Rectal smooth muscle tissue (tissue), 1 donor: Measurements from ENCODE around the gene INTS6.

Experiments
- H3K27ac ChIP-seq: one replicate; pipeline ENCODE4 v1.7.0; 2013; ENCODE audit warnings: low read depth, low read length, inconsistent platforms
- H3K27me3 ChIP-seq: one replicate; pipeline ENCODE4 v1.7.0; 2013; ENCODE audit warnings: low read length; ENCODE audit not compliant: control insufficient read depth, insufficient read depth
- H3K36me3 ChIP-seq: one replicate; pipeline ENCODE4 v1.7.0; 2013; ENCODE audit warnings: low read length; ENCODE audit not compliant: control insufficient read depth, insufficient read depth
- H3K4me1 ChIP-seq: one replicate; pipeline ENCODE4 v1.7.0; 2013; ENCODE audit warnings: low read length; ENCODE audit not compliant: control insufficient read depth, insufficient read depth
- H3K4me3 ChIP-seq: one replicate; pipeline ENCODE4 v1.7.0; 2013; ENCODE audit warnings: low read length
- H3K9ac ChIP-seq: one replicate; pipeline ENCODE4 v1.7.0; 2013; ENCODE audit warnings: low read length

The INTS6 gene

GRCh38 chr13:51478418-51479198 lies 25.8 kb upstream of the INTS6 start:
- H3K36me3 ChIP-seq, result no peaks in the 10 kb centered on the region
- H3K27ac ChIP-seq, result no peak overlapping the region
- no peaks in the 10 kb centered on the region for H3K27me3 ChIP-seq
- H3K4me3 ChIP-seq, result no peak overlapping the region
- no peaks in the 10 kb centered on the region for H3K4me1 ChIP-seq
- no peak overlapping the region for H3K9ac ChIP-seq

- H3K27ac ChIP-seq, result no peak overlapping the region
These were observed 25.0 kb upstream of the INTS6 start for GRCh38 chr13:51477653-51478324.

DNA sequence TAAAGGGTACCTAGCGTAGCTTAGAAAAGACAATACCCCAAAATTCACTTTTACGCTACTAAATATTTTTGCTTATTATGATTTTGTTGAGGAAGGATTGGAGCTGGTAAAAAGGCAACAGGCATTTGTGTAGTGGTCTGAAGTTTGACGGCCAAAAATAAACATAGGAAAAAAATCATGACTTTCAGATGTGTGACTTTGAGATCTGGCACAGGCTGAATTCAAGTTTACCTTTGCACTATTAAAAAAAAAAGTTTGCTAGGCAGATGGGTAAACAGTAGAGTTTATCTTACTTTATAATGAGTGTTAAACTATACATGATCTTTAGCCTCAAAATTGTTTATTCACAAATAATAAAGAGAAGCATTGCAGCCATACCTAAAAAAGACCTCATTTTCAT lies 24.3 kb upstream of the INTS6 start:
- no peak overlapping the region for H3K4me3 ChIP-seq
- no peak overlapping the region for H3K9ac ChIP-seq
- no peak overlapping the region for H3K27ac ChIP-seq
- H3K36me3 ChIP-seq, result no peaks in the 10 kb centered on the region
- H3K27me3 ChIP-seq, result no peaks in the 10 kb centered on the region
- H3K4me1 ChIP-seq, result no peaks in the 10 kb centered on the region

More at GRCh38 chr13:51477653-51478324, 25.0 kb upstream of the INTS6 start:
- Histone ChIP-seq H3K4me1 (no peaks in the 10 kb centered on the region), H3K4me3 (no peak overlapping the region), H3K9ac (no peak overlapping the region), H3K27me3 (no peaks in the 10 kb centered on the region), H3K36me3 (no peaks in the 10 kb centered on the region)

- no peak overlapping the region for H3K4me3 ChIP-seq
- H3K9ac ChIP-seq, result no peak overlapping the region
- H3K27me3 ChIP-seq, result no peaks in the 10 kb centered on the region
- H3K4me1 ChIP-seq, result no peaks in the 10 kb centered on the region
- H3K27ac ChIP-seq, result no peak overlapping the region
- H3K36me3 ChIP-seq, result no peaks in the 10 kb centered on the region
These were observed 23.1 kb upstream of the INTS6 start for GRCh38 chr13:51475727-51476501.

- Histone ChIP-seq H3K36me3 (no peaks in the 10 kb centered on the region), H3K27ac (no peak overlapping the region), H3K27me3 (no peaks in the 10 kb centered on the region), H3K9ac (no peak overlapping the region), H3K4me3 (no peak overlapping the region), H3K4me1 (no peaks in the 10 kb centered on the region)
These were observed 17.0 kb upstream of the INTS6 start for GRCh38 chr13:51469790-51470189.

DNA sequence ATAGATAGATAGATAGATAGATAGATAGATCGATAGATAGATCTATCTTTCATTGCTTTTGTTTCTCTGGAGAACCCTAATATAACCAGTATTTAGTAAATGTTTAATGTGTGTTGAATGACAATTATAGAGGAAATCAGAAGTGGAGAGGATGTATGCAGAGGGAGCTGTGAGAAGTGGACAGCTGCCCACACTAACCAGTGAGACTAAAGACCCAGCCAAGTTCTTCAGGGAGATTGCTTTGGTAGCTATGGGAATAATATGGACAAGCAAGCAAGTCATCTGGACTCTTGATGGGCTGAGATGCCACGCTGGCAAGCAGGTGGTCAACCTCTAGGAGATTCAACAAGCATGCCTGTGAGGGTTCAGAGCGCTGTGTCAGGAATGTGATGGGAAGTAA lies 14.9 kb upstream of the INTS6 start:
- Histone ChIP-seq H3K4me1 (no peaks in the 10 kb centered on the region), H3K4me3 (no peak overlapping the region), H3K36me3 (no peaks in the 10 kb centered on the region), H3K9ac (no peak overlapping the region), H3K27me3 (no peaks in the 10 kb centered on the region), H3K27ac (no peak overlapping the region)

DNA sequence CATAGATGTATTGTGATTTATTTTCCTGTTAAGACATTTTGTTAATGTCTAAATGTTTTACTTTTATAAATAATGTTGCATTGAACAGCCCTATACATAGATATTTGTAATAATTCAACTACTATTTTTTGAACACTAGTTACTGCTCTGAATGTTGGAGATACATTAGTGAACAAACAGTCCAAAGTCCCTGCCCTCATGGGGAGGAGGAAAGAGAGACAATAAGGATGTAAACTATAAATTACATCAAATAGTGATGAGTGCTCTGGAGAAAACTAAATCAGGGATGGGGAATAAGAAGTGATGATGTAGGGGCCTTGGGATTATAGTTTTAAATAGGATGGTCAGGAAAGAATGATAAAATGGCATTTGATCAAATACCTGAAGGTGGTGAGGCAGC lies 12.3 kb upstream of the INTS6 start:
- Histone ChIP-seq H3K27ac (no peak overlapping the region), H3K4me3 (no peak overlapping the region), H3K4me1 (no peaks in the 10 kb centered on the region), H3K9ac (no peak overlapping the region), H3K27me3 (no peaks in the 10 kb centered on the region), H3K36me3 (no peaks in the 10 kb centered on the region)

- H3K9ac ChIP-seq, result no peak overlapping the region
- H3K4me3 ChIP-seq, result no peak overlapping the region
- H3K36me3 ChIP-seq, result no peaks in the 10 kb centered on the region
- no peaks in the 10 kb centered on the region for H3K27me3 ChIP-seq
- H3K4me1 ChIP-seq, result peaks cover 4% of the 10 kb centered on the region
- no peak overlapping the region for H3K27ac ChIP-seq
These were observed 4.4 kb upstream of the INTS6 start for GRCh38 chr13:51457086-51457815.

DNA sequence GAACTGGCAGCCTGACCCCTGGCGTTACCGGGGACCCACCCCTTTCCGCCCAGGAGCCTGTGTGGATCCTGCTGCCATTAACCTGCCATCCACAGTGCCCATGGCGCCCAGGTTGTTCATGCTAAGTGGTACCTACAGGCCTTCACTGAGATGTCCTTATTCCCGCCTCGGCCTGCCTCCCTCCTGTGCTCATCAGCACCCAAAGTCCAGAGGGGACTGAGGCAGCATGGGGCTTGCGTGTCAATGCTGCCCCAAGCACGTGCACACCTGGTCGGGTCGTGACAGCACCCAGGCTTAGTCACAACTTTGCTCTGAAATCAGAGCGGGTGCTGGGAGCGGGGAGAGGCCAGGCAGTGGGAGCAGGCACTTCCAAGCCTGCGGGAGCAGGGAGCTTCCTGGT lies 3.7 kb upstream of the INTS6 start:
- Histone ChIP-seq H3K4me1 (peaks cover 4% of the 10 kb centered on the region), H3K27me3 (no peaks in the 10 kb centered on the region), H3K9ac (no peak overlapping the region), H3K4me3 (no peak overlapping the region), H3K27ac (no peak overlapping the region), H3K36me3 (no peaks in the 10 kb centered on the region)

DNA sequence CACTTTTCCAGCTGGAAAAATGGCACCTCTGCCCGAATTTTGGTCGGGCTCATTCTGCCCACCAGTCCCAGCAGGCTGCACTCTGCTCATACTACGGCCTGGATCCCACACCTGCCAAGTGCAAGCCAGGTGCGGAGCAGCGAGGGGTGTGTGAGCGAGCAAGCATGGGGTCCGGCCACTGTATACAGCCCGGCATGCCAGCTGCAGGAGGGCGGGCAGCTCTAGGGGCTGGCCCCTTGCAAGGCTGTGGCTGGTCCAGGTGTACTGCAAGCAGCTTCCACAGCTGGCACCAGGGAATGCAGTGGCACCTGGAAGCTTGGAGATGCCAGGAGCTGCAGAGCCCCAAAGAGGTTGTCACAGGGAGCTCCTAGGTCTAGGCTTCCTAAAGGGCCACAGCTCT lies 2.7 kb upstream of the INTS6 start:
- Histone ChIP-seq H3K4me1 (peaks cover 9% of the 10 kb centered on the region), H3K4me3 (no peak overlapping the region), H3K27ac (no peak overlapping the region)

DNA sequence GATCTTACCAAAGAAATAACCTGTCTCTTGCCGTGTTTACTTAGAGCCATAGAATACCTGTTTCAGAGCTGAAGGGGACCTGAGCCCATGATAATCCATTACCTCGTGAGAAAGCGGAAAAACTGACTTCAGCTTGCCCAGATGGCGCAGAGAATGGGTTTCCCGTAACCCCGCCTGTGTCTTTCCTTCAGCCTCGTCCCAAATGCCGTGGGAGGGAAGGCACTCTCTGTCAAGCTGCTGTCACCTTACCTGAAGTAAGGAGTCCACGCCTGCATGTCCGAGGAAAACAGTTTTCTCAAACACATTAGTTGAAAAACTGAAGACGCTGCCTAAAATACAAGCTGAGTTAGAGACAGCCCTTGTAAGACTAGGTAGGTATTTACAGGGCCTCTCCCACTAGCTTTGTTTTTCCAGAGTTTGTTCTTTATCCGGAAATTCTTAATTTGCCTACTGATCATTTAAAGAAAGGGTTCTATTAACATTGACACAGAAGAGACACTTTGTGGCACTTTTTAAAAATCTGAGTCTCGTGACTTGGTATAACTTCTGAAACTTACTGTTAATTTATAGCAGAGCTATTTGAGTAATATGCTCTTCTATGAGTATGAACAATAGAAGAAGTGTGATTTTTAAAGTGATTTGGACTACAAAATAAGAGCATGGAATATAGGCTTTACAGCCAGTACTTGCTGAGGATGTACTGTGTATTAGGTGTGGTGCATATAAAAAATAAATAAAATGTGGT lies 1.3 kb upstream of the INTS6 start:
- H3K9ac ChIP-seq, result peak overlapping the region; percentile 43
- no peaks in the 10 kb centered on the region for H3K36me3 ChIP-seq
- no peaks in the 10 kb centered on the region for H3K27me3 ChIP-seq
- peak overlapping the region; percentile 95 for H3K27ac ChIP-seq
- H3K4me1 ChIP-seq, result peaks cover 10% of the 10 kb centered on the region
- peak overlapping the region; percentile 79 for H3K4me3 ChIP-seq

More for the DNA sequence above, 2.7 kb upstream of the INTS6 start:
- no peak overlapping the region for H3K9ac ChIP-seq
- no peaks in the 10 kb centered on the region for H3K36me3 ChIP-seq
- H3K27me3 ChIP-seq, result no peaks in the 10 kb centered on the region
